Vagina (tissue), 2 donors: Measurements from ENCODE around the gene KCNK5. TPM values are rescaled to one million over a fixed set of nuclear protein-coding genes. Genes with fewer than 3 reads are reported as not detected.

Source experiments
- DNase-seq, 2 donors: peaks; one replicate each; pipeline ENCODE4 v3.0.0-alpha.2; 2017; ENCODE audit errors: extremely low spot score in 2 of 2
- H3K27ac ChIP-seq: fragments of 200-600 bp; sonication (generic); one replicate; pipeline ENCODE4 v1.5.1; 2019
- H3K27me3 ChIP-seq: fragments of 200-600 bp; sonication (generic); one replicate; pipeline ENCODE4 v1.5.1; 2019
- H3K36me3 ChIP-seq, 2 donors: fragments of 200-600 bp; sonication (generic); one replicate each; pipeline ENCODE4 v1.5.1; 2017 to 2019
- H3K4me1 ChIP-seq: fragments of 200-600 bp; sonication (generic); one replicate; pipeline ENCODE4 v1.5.1; 2019
- H3K4me3 ChIP-seq, 2 donors: fragments of 200-600 bp; sonication (generic); 1 replicate in 1 of 2; 2 replicates in 1 of 2; pipeline ENCODE4 v1.5.1; 2016 to 2019
- H3K9me3 ChIP-seq: fragments of 200-600 bp; sonication (generic); one replicate; pipeline ENCODE4 v1.5.1; 2019
- POLR2A ChIP-seq, 2 donors: fragments of 450-650 bp; IDR thresholded peaks; one replicate each; pipeline ENCODE4 v1.6.1; 2017; ENCODE audit warnings: antibody characterized with exemption in 2 of 2, mild to moderate bottlenecking in 2 of 2, moderate library complexity in 2 of 2
- POLR2AphosphoS5 ChIP-seq, 2 donors: sonication (generic); formaldehyde crosslinking; IDR thresholded peaks; one replicate each; pipeline ENCODE4 v1.9.0; 2017; ENCODE audit warnings: antibody characterized with exemption in 2 of 2, mild to moderate bottlenecking in 2 of 2, low read depth in 1 of 2; ENCODE audit not compliant: insufficient read depth in 1 of 2
- intact Hi-C: fragments of 100-400 bp; cut with DNase I; formaldehyde crosslinking; loops from one replicate; pipeline ENCODE4 v1.15.1; 2023
- total RNA-seq: library from RNA; depleted of rRNA; stranded (reverse); fragments of >200 nt; gene quantifications from one replicate; pipeline ENCODE4 v1.2.3, GENCODE V29; 2016
- TF ChIP-seq, protein P1 (sequence below), 3 experiments: fragments of 450-650 bp in 2 of 3; fragments of 200-600 bp in 1 of 3; sonication (generic) in 1 of 3; IDR thresholded peaks; one replicate each; pipeline ENCODE4 v1.5.1; 2017 to 2019; ENCODE audit warnings: antibody characterized with exemption in 3 of 3, mild to moderate bottlenecking in 2 of 3, moderate library complexity in 2 of 3

Gene KCNK5
- total RNA-seq, 1 donor from 2014 or later = 16.7 TPM

DNA sequence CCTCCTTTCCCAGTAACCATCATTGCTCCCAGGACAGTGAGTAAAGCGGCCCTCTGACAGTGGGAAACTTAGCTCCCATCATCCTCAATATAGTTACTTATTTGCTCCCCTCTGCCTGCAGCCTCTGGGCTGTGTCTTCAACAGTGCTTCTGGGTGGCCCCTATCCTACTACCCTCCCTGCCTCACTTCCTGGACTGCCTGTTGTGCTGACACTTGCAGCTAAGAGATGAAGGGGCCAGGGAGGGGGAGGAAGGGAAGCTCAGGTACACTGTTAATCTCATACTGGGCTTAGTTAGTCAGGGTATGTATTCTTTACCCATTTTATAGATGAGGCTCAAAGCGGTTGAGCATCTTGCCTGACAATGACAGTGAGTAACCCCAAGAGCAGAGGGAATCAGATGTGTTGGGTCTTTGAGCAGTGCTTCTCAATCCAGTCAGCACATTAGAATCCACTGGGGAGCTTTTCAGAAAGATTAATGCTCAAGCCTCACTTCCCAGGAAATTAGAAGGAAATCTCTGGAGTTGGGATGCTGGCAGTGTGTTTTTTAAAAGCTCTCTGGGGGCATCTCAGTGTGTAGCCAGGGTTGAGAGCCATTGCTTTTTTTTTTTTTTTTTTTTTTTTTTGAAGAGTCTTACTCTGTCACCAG, 27.1 kb upstream of the KCNK5 start:
- Histone ChIP-seq H3K36me3 (no peaks in the 10 kb centered on the region), H3K9me3 (no peaks in the 10 kb centered on the region), H3K4me3 (no peak overlapping the region), H3K4me1 (no peaks in the 10 kb centered on the region), H3K27me3 (no peaks in the 10 kb centered on the region), H3K27ac (no peak overlapping the region)
- intact Hi-C loops = no loop called here
- TF ChIP-seq, protein P1, sequence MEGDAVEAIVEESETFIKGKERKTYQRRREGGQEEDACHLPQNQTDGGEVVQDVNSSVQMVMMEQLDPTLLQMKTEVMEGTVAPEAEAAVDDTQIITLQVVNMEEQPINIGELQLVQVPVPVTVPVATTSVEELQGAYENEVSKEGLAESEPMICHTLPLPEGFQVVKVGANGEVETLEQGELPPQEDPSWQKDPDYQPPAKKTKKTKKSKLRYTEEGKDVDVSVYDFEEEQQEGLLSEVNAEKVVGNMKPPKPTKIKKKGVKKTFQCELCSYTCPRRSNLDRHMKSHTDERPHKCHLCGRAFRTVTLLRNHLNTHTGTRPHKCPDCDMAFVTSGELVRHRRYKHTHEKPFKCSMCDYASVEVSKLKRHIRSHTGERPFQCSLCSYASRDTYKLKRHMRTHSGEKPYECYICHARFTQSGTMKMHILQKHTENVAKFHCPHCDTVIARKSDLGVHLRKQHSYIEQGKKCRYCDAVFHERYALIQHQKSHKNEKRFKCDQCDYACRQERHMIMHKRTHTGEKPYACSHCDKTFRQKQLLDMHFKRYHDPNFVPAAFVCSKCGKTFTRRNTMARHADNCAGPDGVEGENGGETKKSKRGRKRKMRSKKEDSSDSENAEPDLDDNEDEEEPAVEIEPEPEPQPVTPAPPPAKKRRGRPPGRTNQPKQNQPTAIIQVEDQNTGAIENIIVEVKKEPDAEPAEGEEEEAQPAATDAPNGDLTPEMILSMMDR (IDR thresholded peaks at IDR 0.05) = no peak
- TF ChIP-seq POLR2A (IDR thresholded peaks at IDR 0.05) (no peak), POLR2AphosphoS5 (IDR thresholded peaks at IDR 0.05; ENCODE audit: insufficient read depth in 1 of 2, low read depth in 1 of 2) (no peak)
- no peak for DNase-seq

DNA sequence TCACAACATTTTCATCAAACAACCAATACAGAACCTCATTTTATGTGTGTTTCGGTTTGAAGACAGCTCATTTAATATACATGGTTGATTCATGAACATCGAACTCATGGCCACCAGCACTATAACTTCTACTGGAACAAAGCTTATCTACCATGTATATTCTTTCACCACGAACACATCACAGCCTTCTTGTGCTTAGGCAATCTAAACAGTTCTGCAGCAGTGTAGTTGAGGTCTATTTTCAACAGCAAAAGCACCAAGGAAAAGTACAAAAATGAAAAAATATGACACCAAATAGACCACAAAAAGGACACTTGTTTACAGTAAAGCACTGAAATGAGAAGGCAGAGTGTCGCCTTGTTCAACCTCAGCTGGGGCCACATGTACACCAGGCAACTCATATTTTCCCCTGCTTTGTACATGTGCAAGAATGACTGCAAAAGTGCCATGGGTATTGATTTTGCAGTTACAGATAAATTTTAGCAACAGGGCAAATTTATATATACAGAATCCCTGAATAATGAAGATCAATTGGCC, 25.8 kb upstream of the KCNK5 start:
- Histone ChIP-seq H3K27me3 (no peaks in the 10 kb centered on the region), H3K9me3 (no peaks in the 10 kb centered on the region), H3K36me3 (no peaks in the 10 kb centered on the region), H3K27ac (no peak overlapping the region), H3K4me3 (no peak overlapping the region), H3K4me1 (no peaks in the 10 kb centered on the region)
- TF ChIP-seq POLR2A (IDR thresholded peaks at IDR 0.05) (no peak), POLR2AphosphoS5 (IDR thresholded peaks at IDR 0.05; ENCODE audit: insufficient read depth in 1 of 2, low read depth in 1 of 2) (no peak)
- TF ChIP-seq, protein P1 (IDR thresholded peaks at IDR 0.05) = no peak
- DNase-seq = no peak
- intact Hi-C loops = no loop called here

DNA sequence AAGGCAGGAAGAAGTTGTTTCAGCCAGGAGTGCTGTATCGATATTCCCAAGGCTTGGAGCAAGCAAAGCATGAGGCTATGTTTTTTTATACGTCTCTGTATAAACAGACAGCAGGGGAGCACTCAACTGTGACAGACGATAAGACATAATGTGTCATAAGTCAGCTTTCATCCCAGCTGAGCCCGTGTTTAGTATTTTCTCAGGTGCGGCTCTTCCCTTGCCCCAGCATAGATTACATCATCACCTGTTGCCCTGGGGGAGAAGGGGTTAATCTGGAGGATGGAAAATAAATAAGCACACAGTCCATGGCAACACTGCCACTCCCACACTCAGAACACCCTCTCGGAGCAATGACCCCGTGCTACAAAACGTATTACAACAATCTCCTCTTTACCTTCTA, 22.1 kb upstream of the KCNK5 start:
- no peak overlapping the region for H3K4me3 ChIP-seq
- intact Hi-C loops = no loop called here
- no peaks in the 10 kb centered on the region for H3K4me1 ChIP-seq
- H3K27ac ChIP-seq = no peak overlapping the region
- DNase-seq = no peak
- no peaks in the 10 kb centered on the region for H3K36me3 ChIP-seq
- TF ChIP-seq POLR2A (IDR thresholded peaks at IDR 0.05) (no peak), POLR2AphosphoS5 (IDR thresholded peaks at IDR 0.05; ENCODE audit: insufficient read depth in 1 of 2, low read depth in 1 of 2) (no peak)
- TF ChIP-seq, protein P1 (IDR thresholded peaks at IDR 0.05) = no peak
- H3K9me3 ChIP-seq = no peaks in the 10 kb centered on the region
- H3K27me3 ChIP-seq = no peaks in the 10 kb centered on the region

DNA sequence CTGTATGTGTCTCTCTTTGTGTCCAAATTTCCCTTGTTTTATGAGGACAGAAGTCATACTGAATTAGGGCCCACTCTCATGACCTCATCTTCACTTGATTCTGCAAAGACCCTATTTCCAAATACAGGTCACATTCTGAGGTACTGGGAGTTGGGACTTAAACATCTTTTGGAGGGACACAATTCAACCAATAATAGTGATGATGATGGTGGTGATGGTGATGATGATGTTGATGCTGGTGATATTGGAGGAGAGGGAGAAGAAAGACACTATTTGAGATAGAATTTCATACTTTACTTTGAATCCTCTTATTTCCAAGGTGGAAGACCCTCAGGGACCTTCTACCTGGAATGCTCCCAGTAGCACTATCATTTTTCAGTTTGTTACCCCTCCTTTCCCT, 21.2 kb upstream of the KCNK5 start:
- H3K4me1 ChIP-seq = no peaks in the 10 kb centered on the region
- H3K9me3 ChIP-seq = no peaks in the 10 kb centered on the region
- no peak for DNase-seq
- H3K4me3 ChIP-seq = no peak overlapping the region
- no peak overlapping the region for H3K27ac ChIP-seq
- intact Hi-C loops = no loop called here
- no peaks in the 10 kb centered on the region for H3K36me3 ChIP-seq
- TF ChIP-seq, protein P1 (IDR thresholded peaks at IDR 0.05) = no peak
- TF ChIP-seq POLR2AphosphoS5 (IDR thresholded peaks at IDR 0.05; ENCODE audit: insufficient read depth in 1 of 2, low read depth in 1 of 2) (no peak), POLR2A (IDR thresholded peaks at IDR 0.05) (no peak)
- H3K27me3 ChIP-seq = no peaks in the 10 kb centered on the region

DNA sequence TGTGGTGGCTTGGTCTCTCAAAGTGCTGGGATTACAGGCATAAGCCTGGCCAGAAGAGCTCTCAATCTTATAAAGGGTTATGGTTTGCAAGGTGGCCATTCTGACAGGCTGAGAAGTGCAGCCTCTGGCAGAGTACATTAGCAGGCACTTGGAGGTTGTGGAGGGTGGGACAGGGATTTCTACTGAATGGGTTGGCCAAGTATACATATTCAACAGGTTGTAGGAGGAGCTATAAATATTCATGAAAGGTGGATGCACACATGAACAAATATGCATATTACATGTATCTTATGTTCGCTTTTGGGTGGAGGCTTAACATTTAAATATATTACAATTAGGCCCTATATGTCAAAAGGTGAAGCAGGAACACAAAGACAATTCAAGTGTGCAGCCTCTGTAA, 20.0 kb upstream of the KCNK5 start:
- no peak for TF ChIP-seq POLR2AphosphoS5 (IDR thresholded peaks at IDR 0.05; ENCODE audit: insufficient read depth in 1 of 2, low read depth in 1 of 2)
- TF ChIP-seq, protein P1 (IDR thresholded peaks at IDR 0.05) = no peak
- no peak for TF ChIP-seq POLR2A (IDR thresholded peaks at IDR 0.05)
- H3K27ac ChIP-seq = no peak overlapping the region
- no peaks in the 10 kb centered on the region for H3K27me3 ChIP-seq
- no peak overlapping the region for H3K4me3 ChIP-seq
- H3K4me1 ChIP-seq = peaks cover 2% of the 10 kb centered on the region
- no peak for DNase-seq
- no peaks in the 10 kb centered on the region for H3K36me3 ChIP-seq
- H3K9me3 ChIP-seq = no peaks in the 10 kb centered on the region
- intact Hi-C loops = no loop called here
